Testis (tissue), 2 donors: ENCODE results near the gene BAK1.

Experiments used
- POLR2A ChIP-seq: fragments of 450-650 bp; IDR thresholded peaks from one replicate; pipeline ENCODE4 v1.6.1; 2017; ENCODE audit warnings: antibody characterized with exemption, mild to moderate bottlenecking, moderate library complexity
- TF ChIP-seq, protein P1 (sequence below), 3 experiments: fragments of 450-650 bp in 2 of 3; fragments of 200-600 bp in 1 of 3; sonication (generic) in 1 of 3; IDR thresholded peaks; one replicate each; pipeline ENCODE4 v1.5.1; 2016 to 2019; ENCODE audit warnings: antibody characterized with exemption in 3 of 3, mild to moderate bottlenecking in 2 of 3, moderate library complexity in 1 of 3

- TF ChIP-seq, protein P1, sequence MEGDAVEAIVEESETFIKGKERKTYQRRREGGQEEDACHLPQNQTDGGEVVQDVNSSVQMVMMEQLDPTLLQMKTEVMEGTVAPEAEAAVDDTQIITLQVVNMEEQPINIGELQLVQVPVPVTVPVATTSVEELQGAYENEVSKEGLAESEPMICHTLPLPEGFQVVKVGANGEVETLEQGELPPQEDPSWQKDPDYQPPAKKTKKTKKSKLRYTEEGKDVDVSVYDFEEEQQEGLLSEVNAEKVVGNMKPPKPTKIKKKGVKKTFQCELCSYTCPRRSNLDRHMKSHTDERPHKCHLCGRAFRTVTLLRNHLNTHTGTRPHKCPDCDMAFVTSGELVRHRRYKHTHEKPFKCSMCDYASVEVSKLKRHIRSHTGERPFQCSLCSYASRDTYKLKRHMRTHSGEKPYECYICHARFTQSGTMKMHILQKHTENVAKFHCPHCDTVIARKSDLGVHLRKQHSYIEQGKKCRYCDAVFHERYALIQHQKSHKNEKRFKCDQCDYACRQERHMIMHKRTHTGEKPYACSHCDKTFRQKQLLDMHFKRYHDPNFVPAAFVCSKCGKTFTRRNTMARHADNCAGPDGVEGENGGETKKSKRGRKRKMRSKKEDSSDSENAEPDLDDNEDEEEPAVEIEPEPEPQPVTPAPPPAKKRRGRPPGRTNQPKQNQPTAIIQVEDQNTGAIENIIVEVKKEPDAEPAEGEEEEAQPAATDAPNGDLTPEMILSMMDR (IDR thresholded peaks at IDR 0.05): peak; percentile 76 to 84 (median 82)
- TF ChIP-seq POLR2A: no peak
Observed at GRCh38 chr6:33589731-33590530, 9.9 kb upstream of the BAK1 start.
